Mammary epithelial cell (primary cell): ENCODE measurements around the gene PLA2G6.

Experiments
- CTCF ChIP-seq, 2 donors: IDR thresholded peaks in 1 of 2; conservative IDR thresholded peaks in 1 of 2; 2 replicates each; pipeline ENCODE4 v1.5.1; 2011 to 2012; ENCODE audit warnings: inconsistent platforms in 2 of 2, low read length in 2 of 2, mild to moderate bottlenecking in 2 of 2, control low read depth in 1 of 2, low read depth in 1 of 2; ENCODE audit not compliant: insufficient read depth in 1 of 2; ENCODE audit errors: extremely low read depth in 1 of 2
- EZH2 ChIP-seq: IDR thresholded peaks from 2 replicates; pipeline ENCODE4 v1.6.1; 2012; ENCODE audit warnings: low read length, inconsistent platforms, borderline replicate concordance

- TF ChIP-seq CTCF (conservative IDR thresholded peaks at IDR 0.05 in 1 of 2, IDR thresholded peaks at IDR 0.05 in 1 of 2; ENCODE audit: extremely low read depth in 1 of 2, insufficient read depth in 1 of 2, low read depth in 1 of 2, low read length in 2 of 2): no peak
- no peak for TF ChIP-seq EZH2
Measured at GRCh38 chr22:38165922-38166593, 15.6 kb downstream of the PLA2G6 start.
